Measurements from ENCODE around the gene NCK2.

The NCK2 gene

GRCh38 chr2:105732101-105732500 lies 12.6 kb upstream of the NCK2 start:
- no peak for DNase-seq
- Histone ChIP-seq H2AFZ (ENCODE audit: low read length) (no peak overlapping the region), H3K27me3 (replicated peaks; ENCODE audit: insufficient read depth, low read length) (no peaks in the 10 kb centered on the region), H3K9me3 (replicated peaks; ENCODE audit: insufficient read depth, low read length) (no peaks in the 10 kb centered on the region), H3K36me3 (replicated peaks; ENCODE audit: insufficient read depth, low read length) (no peaks in the 10 kb centered on the region), H3K9ac (ENCODE audit: low read length) (no peak overlapping the region), H3K79me2 (ENCODE audit: low read length) (no peaks in the 10 kb centered on the region), H3F3A (ENCODE audit: insufficient read depth, low read length) (peaks cover 32% of the 10 kb centered on the region), H3K27ac (ENCODE audit: low read length) (no peak overlapping the region), H3K4me3 (ENCODE audit: low read length) (no peak overlapping the region), H3K4me2 (ENCODE audit: low read depth, low read length) (no peak overlapping the region), H3K9me2 (replicated peaks; ENCODE audit: insufficient read depth, low read length) (no peaks in the 10 kb centered on the region), H4K20me1 (ENCODE audit: insufficient read depth, low read length) (no peaks in the 10 kb centered on the region), H3K4me1 (ENCODE audit: low read length) (peaks cover 92% of the 10 kb centered on the region)
- TF ChIP-seq EZH2phosphoT487 (IDR thresholded peaks at IDR 0.05; ENCODE audit: low read length) = no peak
- TF ChIP-seq CTCF (IDR thresholded peaks at IDR 0.05; ENCODE audit: low read length) = no peak
- no peak for TF ChIP-seq EZH2 (optimal IDR thresholded peaks at IDR 0.05; ENCODE audit: low read depth, low read length)

DNA sequence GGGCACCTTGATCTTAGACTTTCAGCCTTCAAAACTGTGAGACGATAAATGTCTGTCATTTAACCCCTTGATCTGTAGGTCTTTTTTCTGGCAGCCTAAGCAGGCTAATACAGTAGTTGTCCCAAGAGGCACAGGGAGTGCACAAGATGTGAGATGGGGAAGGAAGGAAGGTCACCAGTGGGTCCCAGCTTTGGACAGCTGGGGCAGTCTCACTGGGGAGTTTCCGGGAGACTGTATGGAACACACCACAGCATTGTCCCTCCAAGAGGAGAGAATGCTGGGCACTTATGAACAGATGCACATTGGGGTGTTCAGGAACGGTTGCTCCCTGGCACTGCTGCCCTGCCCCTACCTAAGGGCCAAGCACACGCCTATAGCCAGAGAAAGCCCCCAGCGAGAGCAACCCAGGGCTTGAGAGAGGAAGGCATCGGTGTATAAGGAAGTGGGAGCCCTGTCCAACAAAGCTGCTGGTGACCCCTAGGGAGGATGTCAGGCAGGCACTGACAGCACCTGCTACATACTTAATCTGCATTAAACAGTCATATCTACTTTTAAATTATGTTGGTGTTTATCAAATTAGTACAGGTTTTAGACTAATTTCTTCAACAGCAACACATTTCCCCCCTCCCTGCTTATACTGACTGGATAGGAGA lies 11.6 kb upstream of the NCK2 start:
- H3K9me2 ChIP-seq (replicated peaks; ENCODE audit: insufficient read depth, low read length) = no peaks in the 10 kb centered on the region
- no peak overlapping the region for H3K9ac ChIP-seq (ENCODE audit: low read length)
- H3K9me3 ChIP-seq (replicated peaks; ENCODE audit: insufficient read depth, low read length) = no peaks in the 10 kb centered on the region
- no peak overlapping the region for H2AFZ ChIP-seq (ENCODE audit: low read length)
- H3K79me2 ChIP-seq (ENCODE audit: low read length) = no peaks in the 10 kb centered on the region
- no peaks in the 10 kb centered on the region for H3K36me3 ChIP-seq (replicated peaks; ENCODE audit: insufficient read depth, low read length)
- no peaks in the 10 kb centered on the region for H3K27me3 ChIP-seq (replicated peaks; ENCODE audit: insufficient read depth, low read length)
- no peak overlapping the region for H3K27ac ChIP-seq (ENCODE audit: low read length)
- DNase-seq = no peak
- H3K4me2 ChIP-seq (ENCODE audit: low read depth, low read length) = 0 out of 2 replicates have a peak overlapping the region, but pooled peaks have one; percentile 6
- H3K4me1 ChIP-seq (ENCODE audit: low read length) = peaks cover 85% of the 10 kb centered on the region
- H3F3A ChIP-seq (ENCODE audit: insufficient read depth, low read length) = peaks cover 25% of the 10 kb centered on the region
- TF ChIP-seq CTCF (IDR thresholded peaks at IDR 0.05; ENCODE audit: low read length) (no peak), EZH2phosphoT487 (IDR thresholded peaks at IDR 0.05; ENCODE audit: low read length) (no peak), EZH2 (optimal IDR thresholded peaks at IDR 0.05; ENCODE audit: low read depth, low read length) (no peak)
- no peak overlapping the region for H3K4me3 ChIP-seq (ENCODE audit: low read length)
- no peaks in the 10 kb centered on the region for H4K20me1 ChIP-seq (ENCODE audit: insufficient read depth, low read length)

GRCh38 chr2:105733875-105734274 lies 10.8 kb upstream of the NCK2 start:
- no peaks in the 10 kb centered on the region for H3K36me3 ChIP-seq (replicated peaks; ENCODE audit: insufficient read depth, low read length)
- H3K4me3 ChIP-seq (ENCODE audit: low read length) = no peak overlapping the region
- no peak overlapping the region for H3K9ac ChIP-seq (ENCODE audit: low read length)
- peaks cover 77% of the 10 kb centered on the region for H3K4me1 ChIP-seq (ENCODE audit: low read length)
- H3K27ac ChIP-seq (ENCODE audit: low read length) = no peak overlapping the region
- no peak overlapping the region for H2AFZ ChIP-seq (ENCODE audit: low read length)
- TF ChIP-seq EZH2 (optimal IDR thresholded peaks at IDR 0.05; ENCODE audit: low read depth, low read length) (no peak), CTCF (IDR thresholded peaks at IDR 0.05; ENCODE audit: low read length) (no peak), EZH2phosphoT487 (IDR thresholded peaks at IDR 0.05; ENCODE audit: low read length) (no peak)
- H3K9me3 ChIP-seq (replicated peaks; ENCODE audit: insufficient read depth, low read length) = no peaks in the 10 kb centered on the region
- DNase-seq = no peak
- H3K9me2 ChIP-seq (replicated peaks; ENCODE audit: insufficient read depth, low read length) = no peaks in the 10 kb centered on the region
- H3K27me3 ChIP-seq (replicated peaks; ENCODE audit: insufficient read depth, low read length) = no peaks in the 10 kb centered on the region
- H3K4me2 ChIP-seq (ENCODE audit: low read depth, low read length) = 0 out of 2 replicates have a peak overlapping the region, but pooled peaks have one; percentile 6
- no peaks in the 10 kb centered on the region for H4K20me1 ChIP-seq (ENCODE audit: insufficient read depth, low read length)
- peaks cover 23% of the 10 kb centered on the region for H3F3A ChIP-seq (ENCODE audit: insufficient read depth, low read length)
- H3K79me2 ChIP-seq (ENCODE audit: low read length) = no peaks in the 10 kb centered on the region

All from MM.1S (cell line).